Transverse colon (tissue), 4 donors: ENCODE measurements around the gene TMSB10.

Experiments
- EP300 ChIP-seq: sonication (generic); formaldehyde crosslinking; IDR thresholded peaks from one replicate; pipeline ENCODE4 v1.6.1; 2017; ENCODE audit warnings: antibody characterized with exemption, low read depth
- POLR2A ChIP-seq: fragments of 450-650 bp; IDR thresholded peaks from one replicate; pipeline ENCODE4 v1.6.1; 2016; ENCODE audit warnings: antibody characterized with exemption, mild to moderate bottlenecking, moderate library complexity
- POLR2AphosphoS5 ChIP-seq, 3 donors: sonication (generic); formaldehyde crosslinking; IDR thresholded peaks; one replicate each; pipeline ENCODE4 v1.6.1; 2016; ENCODE audit warnings: antibody characterized with exemption in 3 of 3
- TF ChIP-seq, protein P1 (sequence below), 5 experiments: fragments of 200-600 bp in 3 of 5; fragments of 450-650 bp in 2 of 5; sonication (generic) in 3 of 5; IDR thresholded peaks; 1 replicate in 2 of 5; 2 replicates in 3 of 5; pipeline ENCODE4 v1.5.1; 2016 to 2017; ENCODE audit warnings: antibody characterized with exemption in 5 of 5, inconsistent platforms in 3 of 5, mild to moderate bottlenecking in 2 of 5, moderate library complexity in 1 of 5

- TF ChIP-seq, protein P1, sequence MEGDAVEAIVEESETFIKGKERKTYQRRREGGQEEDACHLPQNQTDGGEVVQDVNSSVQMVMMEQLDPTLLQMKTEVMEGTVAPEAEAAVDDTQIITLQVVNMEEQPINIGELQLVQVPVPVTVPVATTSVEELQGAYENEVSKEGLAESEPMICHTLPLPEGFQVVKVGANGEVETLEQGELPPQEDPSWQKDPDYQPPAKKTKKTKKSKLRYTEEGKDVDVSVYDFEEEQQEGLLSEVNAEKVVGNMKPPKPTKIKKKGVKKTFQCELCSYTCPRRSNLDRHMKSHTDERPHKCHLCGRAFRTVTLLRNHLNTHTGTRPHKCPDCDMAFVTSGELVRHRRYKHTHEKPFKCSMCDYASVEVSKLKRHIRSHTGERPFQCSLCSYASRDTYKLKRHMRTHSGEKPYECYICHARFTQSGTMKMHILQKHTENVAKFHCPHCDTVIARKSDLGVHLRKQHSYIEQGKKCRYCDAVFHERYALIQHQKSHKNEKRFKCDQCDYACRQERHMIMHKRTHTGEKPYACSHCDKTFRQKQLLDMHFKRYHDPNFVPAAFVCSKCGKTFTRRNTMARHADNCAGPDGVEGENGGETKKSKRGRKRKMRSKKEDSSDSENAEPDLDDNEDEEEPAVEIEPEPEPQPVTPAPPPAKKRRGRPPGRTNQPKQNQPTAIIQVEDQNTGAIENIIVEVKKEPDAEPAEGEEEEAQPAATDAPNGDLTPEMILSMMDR (IDR thresholded peaks at IDR 0.05) = no peak
- no peak for TF ChIP-seq EP300
- TF ChIP-seq POLR2AphosphoS5 (IDR thresholded peaks at IDR 0.05) = no peak
- no peak for TF ChIP-seq POLR2A
Observed at GRCh38 chr2:84914334-84914733, 8.9 kb downstream of the TMSB10 start.
